Prostate gland (tissue), 2 donors: Measurements from ENCODE around the gene POLR3B. TPM values are rescaled to one million over a fixed set of nuclear protein-coding genes. Genes with fewer than 3 reads are reported as not detected.

Experiments used
- DNase-seq: peaks from one replicate; pipeline ENCODE4 v3.0.0-alpha.2; 2019; ENCODE audit warnings: low spot score
- H3K27ac ChIP-seq, 2 donors: fragments of 200-600 bp; sonication (generic); 2 replicates each; pipeline ENCODE4 v1.5.1; 2017 to 2019
- H3K27me3 ChIP-seq: fragments of 200-600 bp; sonication (generic); replicated peaks from 2 replicates; pipeline ENCODE4 v1.5.1; 2019; ENCODE audit not compliant: insufficient read depth
- H3K36me3 ChIP-seq, 2 donors: fragments of 200-600 bp; sonication (generic); 1 replicate in 1 of 2; 2 replicates in 1 of 2; pipeline versions ENCODE4 v1.5.1 to v1.8.1; 2017 to 2019
- H3K4me1 ChIP-seq: fragments of 200-600 bp; sonication (generic); replicated peaks from 2 replicates; pipeline ENCODE4 v1.5.1; 2019
- H3K4me3 ChIP-seq, 2 donors: fragments of 200-600 bp; sonication (generic); 2 replicates each; pipeline ENCODE4 v1.5.1; 2017 to 2019
- H3K9me3 ChIP-seq: fragments of 200-600 bp; sonication (generic); 2 replicates; pipeline ENCODE4 v1.5.1; 2017
- POLR2A ChIP-seq: fragments of 450-650 bp; IDR thresholded peaks from one replicate; pipeline ENCODE4 v1.6.1; 2016; ENCODE audit warnings: antibody characterized with exemption, mild to moderate bottlenecking
- POLR2AphosphoS5 ChIP-seq: sonication (generic); formaldehyde crosslinking; IDR thresholded peaks from one replicate; pipeline ENCODE4 v1.6.1; 2017; ENCODE audit warnings: antibody characterized with exemption
- WGBS: methylation state at CpG from one replicate; pipeline ENCODE4 v1.1.5; 2018; 5-methylcytosine and 5-hydroxymethylcytosine counted together
- intact Hi-C: fragments of 100-400 bp; cut with DNase I; formaldehyde crosslinking; loops from one replicate; pipeline ENCODE4 v1.14.2; 2022
- total RNA-seq, 2 donors: library from RNA; depleted of rRNA; stranded (reverse); fragments of >200 nt; gene quantifications; one replicate each; pipeline ENCODE4 v1.1.0, GENCODE V29; 2016
- TF ChIP-seq, protein P1 (sequence below), 4 experiments: fragments of 200-600 bp in 2 of 4; fragments of 450-650 bp in 2 of 4; sonication (generic) in 2 of 4; IDR thresholded peaks; 1 replicate in 3 of 4; 2 replicates in 1 of 4; pipeline ENCODE4 v1.5.1; 2016 to 2019; ENCODE audit warnings: antibody characterized with exemption in 4 of 4, mild to moderate bottlenecking in 2 of 4, moderate library complexity in 2 of 4

The POLR3B gene
- total RNA-seq, 2 donors from 2014 or later, result 8.6 to 9.5 TPM

DNA sequence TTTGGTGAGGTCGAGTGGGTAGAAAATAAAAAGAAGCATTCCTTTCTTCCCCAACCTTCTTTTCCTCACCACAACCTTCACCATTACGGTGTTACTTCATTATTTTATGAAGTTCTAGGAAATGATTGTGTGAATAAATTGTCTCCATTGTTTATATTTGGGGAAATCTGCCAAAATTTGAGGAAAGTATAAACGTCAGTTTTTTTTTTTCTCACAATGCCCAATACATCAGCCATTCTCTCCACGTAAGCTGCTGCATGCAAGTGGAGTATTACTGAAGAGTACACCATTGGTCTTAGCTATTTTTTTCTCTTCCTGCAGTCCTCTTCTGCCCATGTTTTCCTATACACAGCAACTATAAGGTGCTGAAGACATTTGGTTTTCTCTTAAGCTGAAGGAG is 9.1 kb upstream of the POLR3B start:
- no peak overlapping the region for H3K4me3 ChIP-seq
- intact Hi-C loops, result no loop called here
- 47% methylated on average over 4 of the region's 4 CpGs for WGBS
- TF ChIP-seq POLR2AphosphoS5 (no peak), POLR2A (no peak)
- TF ChIP-seq, protein P1, sequence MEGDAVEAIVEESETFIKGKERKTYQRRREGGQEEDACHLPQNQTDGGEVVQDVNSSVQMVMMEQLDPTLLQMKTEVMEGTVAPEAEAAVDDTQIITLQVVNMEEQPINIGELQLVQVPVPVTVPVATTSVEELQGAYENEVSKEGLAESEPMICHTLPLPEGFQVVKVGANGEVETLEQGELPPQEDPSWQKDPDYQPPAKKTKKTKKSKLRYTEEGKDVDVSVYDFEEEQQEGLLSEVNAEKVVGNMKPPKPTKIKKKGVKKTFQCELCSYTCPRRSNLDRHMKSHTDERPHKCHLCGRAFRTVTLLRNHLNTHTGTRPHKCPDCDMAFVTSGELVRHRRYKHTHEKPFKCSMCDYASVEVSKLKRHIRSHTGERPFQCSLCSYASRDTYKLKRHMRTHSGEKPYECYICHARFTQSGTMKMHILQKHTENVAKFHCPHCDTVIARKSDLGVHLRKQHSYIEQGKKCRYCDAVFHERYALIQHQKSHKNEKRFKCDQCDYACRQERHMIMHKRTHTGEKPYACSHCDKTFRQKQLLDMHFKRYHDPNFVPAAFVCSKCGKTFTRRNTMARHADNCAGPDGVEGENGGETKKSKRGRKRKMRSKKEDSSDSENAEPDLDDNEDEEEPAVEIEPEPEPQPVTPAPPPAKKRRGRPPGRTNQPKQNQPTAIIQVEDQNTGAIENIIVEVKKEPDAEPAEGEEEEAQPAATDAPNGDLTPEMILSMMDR (IDR thresholded peaks at IDR 0.05), result no peak
- DNase-seq, result no peak
- H3K27ac ChIP-seq, result no peak overlapping the region
- H3K36me3 ChIP-seq, result no peaks in the 10 kb centered on the region
- H3K9me3 ChIP-seq, result no peaks in the 10 kb centered on the region
- H3K4me1 ChIP-seq, result no peaks in the 10 kb centered on the region
- H3K27me3 ChIP-seq, result no peaks in the 10 kb centered on the region

DNA sequence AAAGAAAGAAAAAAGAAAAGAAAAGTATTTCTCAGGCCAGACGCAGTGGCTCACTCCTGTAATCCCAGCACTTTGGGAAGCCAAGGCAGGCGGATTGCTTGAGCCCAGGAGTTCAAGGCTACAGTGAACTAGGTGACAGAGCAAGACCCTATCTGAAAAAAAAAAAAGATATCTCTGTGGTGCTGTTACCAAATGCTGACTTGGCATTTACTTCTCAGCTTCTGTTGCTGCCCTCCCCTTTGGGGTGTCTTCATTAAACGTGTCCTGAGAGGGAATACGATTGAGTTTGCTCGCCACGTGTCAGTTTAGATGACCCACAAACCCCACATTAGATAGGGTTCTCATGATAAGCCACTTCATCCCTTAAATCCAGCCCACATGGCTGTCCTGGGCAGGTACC is 4.4 kb upstream of the POLR3B start:
- Histone ChIP-seq H3K9me3 (no peaks in the 10 kb centered on the region), H3K27ac (no peak overlapping the region), H3K4me1 (no peaks in the 10 kb centered on the region), H3K4me3 (no peak overlapping the region), H3K36me3 (no peaks in the 10 kb centered on the region), H3K27me3 (no peaks in the 10 kb centered on the region)
- intact Hi-C loops, result no loop called here
- TF ChIP-seq, protein P1 (IDR thresholded peaks at IDR 0.05), result no peak
- no peak for TF ChIP-seq POLR2AphosphoS5
- 87% methylated on average over 6 of the region's 6 CpGs for WGBS
- no peak for DNase-seq

DNA sequence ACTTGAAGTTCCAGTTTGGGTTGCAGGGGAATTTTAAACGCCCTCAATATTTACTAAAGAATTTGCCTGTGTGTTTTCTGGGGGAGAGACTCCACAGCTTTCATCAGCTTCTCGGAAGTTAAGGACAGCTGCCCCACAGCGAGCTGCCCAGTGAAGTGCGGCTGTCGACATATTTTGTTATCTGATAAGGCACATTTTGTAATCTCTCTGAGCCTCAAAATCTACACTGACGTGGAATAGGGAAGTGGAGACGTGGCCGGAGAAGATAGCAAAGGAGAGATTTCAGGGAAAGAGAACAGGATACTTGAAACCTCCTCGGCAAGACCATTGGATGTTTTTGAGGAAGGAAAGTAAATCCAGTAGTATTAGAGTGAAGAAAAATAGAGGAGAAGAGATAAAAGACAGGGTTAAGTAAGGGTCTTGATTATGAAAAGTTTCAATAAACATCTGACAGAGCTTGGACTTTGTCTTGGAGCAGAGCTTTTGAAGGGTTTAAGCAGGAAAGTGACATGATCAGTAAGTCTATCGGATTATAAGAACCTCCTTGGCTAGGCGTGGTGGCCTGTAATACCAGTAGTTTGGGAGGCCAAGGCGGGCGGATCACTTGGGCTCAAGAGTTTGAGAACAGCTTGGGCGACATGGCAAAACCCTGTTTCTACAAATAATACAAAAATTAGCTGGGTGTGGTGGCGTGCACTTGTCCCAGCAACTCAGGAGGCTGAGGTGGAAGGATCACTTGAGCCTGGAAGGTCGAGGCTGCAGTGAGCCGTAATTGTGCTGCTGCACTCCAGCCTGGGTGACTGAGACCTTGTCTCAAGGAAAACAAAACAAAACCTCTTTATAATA is 1.1 kb downstream of the POLR3B start:
- peak overlapping the region; percentile 51 to 81 for H3K4me3 ChIP-seq
- TF ChIP-seq POLR2A (no peak), POLR2AphosphoS5 (no peak)
- TF ChIP-seq, protein P1 (IDR thresholded peaks at IDR 0.05), result no peak
- peaks cover 5% of the 10 kb centered on the region for H3K4me1 ChIP-seq
- H3K27ac ChIP-seq, result peak overlapping the region; percentile 84 to 92
- intact Hi-C loops, result loop anchor here (1.0 kb wide), 1 partner anchor 110 kb away; the partner anchor contains the start of gene CKAP4
- WGBS, result 27% methylated on average over 17 of the region's 17 CpGs
- no peaks in the 10 kb centered on the region for H3K27me3 ChIP-seq
- no peaks in the 10 kb centered on the region for H3K36me3 ChIP-seq
- H3K9me3 ChIP-seq, result no peaks in the 10 kb centered on the region
- peak; percentile 16 for DNase-seq

DNA sequence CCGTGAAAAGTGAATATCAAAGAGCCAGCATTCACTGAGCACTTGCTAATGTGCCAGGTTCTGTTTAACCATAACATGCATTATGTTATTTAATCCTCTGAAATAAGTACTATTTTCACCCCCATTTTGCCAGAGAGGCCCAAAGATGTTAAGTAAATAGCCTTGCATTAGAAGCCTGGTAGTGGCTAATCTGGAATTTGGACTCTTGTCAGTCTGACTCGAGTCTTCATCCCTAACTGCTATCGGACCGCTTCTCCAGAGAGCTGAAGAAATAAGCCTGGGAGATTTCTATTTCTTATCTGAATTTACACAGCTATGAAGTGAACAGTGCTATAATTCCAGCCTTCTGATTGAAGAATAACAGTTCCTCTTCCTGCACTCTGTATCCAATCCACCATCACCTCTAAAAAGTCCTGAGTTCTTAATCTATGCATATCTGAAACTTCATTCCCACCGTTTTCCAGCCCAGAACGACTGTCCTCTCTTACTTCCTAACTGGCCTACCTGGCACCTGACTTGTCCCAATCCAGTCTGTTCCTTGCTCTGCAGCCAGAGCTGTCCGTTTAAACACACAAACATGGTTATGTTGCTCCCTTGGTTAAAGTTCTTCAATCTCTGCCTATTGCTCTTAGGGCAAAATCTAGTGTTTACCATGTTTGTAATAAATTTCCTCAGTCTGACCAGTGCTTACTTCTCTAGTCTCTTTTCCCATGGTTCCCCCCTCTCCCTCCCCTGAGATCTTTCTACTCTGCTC is 2.3 kb downstream of the POLR3B start:
- Histone ChIP-seq H3K27ac (no peak overlapping the region), H3K4me3 (no peak overlapping the region), H3K9me3 (no peaks in the 10 kb centered on the region), H3K4me1 (peaks cover 5% of the 10 kb centered on the region), H3K27me3 (no peaks in the 10 kb centered on the region), H3K36me3 (no peaks in the 10 kb centered on the region)
- intact Hi-C loops, result no loop called here
- no peak for TF ChIP-seq POLR2A
- no peak for TF ChIP-seq POLR2AphosphoS5
- TF ChIP-seq, protein P1 (IDR thresholded peaks at IDR 0.05), result no peak
- no peak for DNase-seq
- 88% methylated on average over 7 of the region's 7 CpGs for WGBS
